ENCODE results near the gene ADD2. TPM values are rescaled to one million over a fixed set of nuclear protein-coding genes. Genes with fewer than 3 reads are reported as not detected.

ADD2 gene
- total and polyA plus RNA-seq, 12 donors: 0.20 to 5.6 (median 1.9) TPM; not detected in 1

- Histone ChIP-seq H3K27me3 (no peaks in the 10 kb centered on the region), H3K27ac (no peak overlapping the region), H3K9me3 (replicated peaks in 1 of 3) (no peaks in the 10 kb centered on the region), H3K4me1 (replicated peaks in 1 of 2) (no peaks in the 10 kb centered on the region), H3K4me3 (no peak overlapping the region), H3K36me3 (replicated peaks in 1 of 2) (no peaks in the 10 kb centered on the region)
- intact Hi-C loops (cut with DNase I): no loop called here
- 70 to 72% (median 71%) methylated on average over 2 of the region's 2 CpGs for WGBS, 4 donors
- TF ChIP-seq CTCF (IDR thresholded peaks at IDR 0.05): no peak
- no peak for TF ChIP-seq POLR2A (IDR thresholded peaks at IDR 0.05)
- DNase-seq: no peak
These were observed 129.4 kb downstream of the ADD2 start for GRCh38 chr2:70638561-70638960.

GRCh38 chr2:70633508-70633907 is 134.5 kb downstream of the ADD2 start:
- DNase-seq: no peak
- peaks cover 4% of the 10 kb centered on the region for H3K27me3 ChIP-seq
- intact Hi-C loops (cut with DNase I): no loop called here
- H3K27ac ChIP-seq: no peak overlapping the region
- H3K36me3 ChIP-seq (replicated peaks in 1 of 2): no peaks in the 10 kb centered on the region
- 75 to 82% (median 80%) methylated on average over 1 of the region's 1 CpG for WGBS, 4 donors
- H3K9me3 ChIP-seq (replicated peaks in 1 of 3): no peaks in the 10 kb centered on the region
- no peak overlapping the region for H3K4me3 ChIP-seq
- TF ChIP-seq CTCF (IDR thresholded peaks at IDR 0.05) (no peak), POLR2A (IDR thresholded peaks at IDR 0.05) (no peak)
- H3K4me1 ChIP-seq (replicated peaks in 1 of 2): no peaks in the 10 kb centered on the region

- Histone ChIP-seq H3K27me3 (peaks cover 7% of the 10 kb centered on the region), H3K9me3 (replicated peaks in 1 of 3) (no peaks in the 10 kb centered on the region), H3K36me3 (replicated peaks in 1 of 2) (no peaks in the 10 kb centered on the region), H3K4me1 (replicated peaks in 1 of 2) (no peaks in the 10 kb centered on the region), H3K27ac (no peak overlapping the region), H3K4me3 (no peak overlapping the region)
- 30 to 52% (median 36%) methylated on average over 1 of the region's 1 CpG for WGBS, 4 donors
- TF ChIP-seq CTCF (IDR thresholded peaks at IDR 0.05) (no peak), POLR2A (IDR thresholded peaks at IDR 0.05) (no peak)
- intact Hi-C loops (cut with DNase I): no loop called here
- no peak for DNase-seq
These were observed 135.0 kb downstream of the ADD2 start for GRCh38 chr2:70632966-70633365.

GRCh38 chr2:70632388-70632787 is 135.6 kb downstream of the ADD2 start:
- Histone ChIP-seq H3K36me3 (replicated peaks in 1 of 2) (no peaks in the 10 kb centered on the region), H3K27me3 (peaks cover 7% of the 10 kb centered on the region), H3K4me3 (no peak overlapping the region), H3K9me3 (replicated peaks in 1 of 3) (no peaks in the 10 kb centered on the region), H3K4me1 (replicated peaks in 1 of 2) (no peaks in the 10 kb centered on the region), H3K27ac (no peak overlapping the region)
- no peak for DNase-seq
- TF ChIP-seq CTCF (IDR thresholded peaks at IDR 0.05) (no peak), POLR2A (IDR thresholded peaks at IDR 0.05) (no peak)
- intact Hi-C loops (cut with DNase I): no loop called here
- WGBS, 4 donors: 29 to 40% (median 35%) methylated on average over 1 of the region's 1 CpG

All from adrenal gland (tissue), 12 donors.